Measurements from ENCODE around the gene SPRING1.

DNA sequence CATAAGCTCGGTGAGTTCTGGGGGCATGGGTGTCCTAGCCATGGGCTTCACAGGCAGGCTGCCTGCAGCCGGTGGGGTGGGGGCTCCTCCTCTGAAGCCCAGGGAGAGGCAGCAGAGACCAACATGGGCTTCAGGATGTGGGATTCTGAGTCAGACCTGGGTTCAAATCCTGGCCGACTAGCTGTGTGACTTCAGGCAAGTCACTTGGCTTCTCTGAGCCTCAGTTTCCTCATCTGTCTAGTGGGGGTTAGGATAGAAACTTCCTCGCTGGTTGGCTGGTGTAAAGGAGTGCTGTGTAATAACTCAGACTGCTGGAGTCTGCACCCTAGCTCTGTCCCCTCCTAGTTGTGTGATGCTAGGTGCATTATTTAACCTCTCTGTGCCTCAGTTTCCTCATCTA, 12.4 kb upstream of the SPRING1 start:
- TF ChIP-seq CTCF (IDR thresholded peaks at IDR 0.05; ENCODE audit: low read depth, low read length, missing input control), result no peak
- no peak for TF ChIP-seq MAX (IDR thresholded peaks at IDR 0.05)
- TF ChIP-seq, protein P1, sequence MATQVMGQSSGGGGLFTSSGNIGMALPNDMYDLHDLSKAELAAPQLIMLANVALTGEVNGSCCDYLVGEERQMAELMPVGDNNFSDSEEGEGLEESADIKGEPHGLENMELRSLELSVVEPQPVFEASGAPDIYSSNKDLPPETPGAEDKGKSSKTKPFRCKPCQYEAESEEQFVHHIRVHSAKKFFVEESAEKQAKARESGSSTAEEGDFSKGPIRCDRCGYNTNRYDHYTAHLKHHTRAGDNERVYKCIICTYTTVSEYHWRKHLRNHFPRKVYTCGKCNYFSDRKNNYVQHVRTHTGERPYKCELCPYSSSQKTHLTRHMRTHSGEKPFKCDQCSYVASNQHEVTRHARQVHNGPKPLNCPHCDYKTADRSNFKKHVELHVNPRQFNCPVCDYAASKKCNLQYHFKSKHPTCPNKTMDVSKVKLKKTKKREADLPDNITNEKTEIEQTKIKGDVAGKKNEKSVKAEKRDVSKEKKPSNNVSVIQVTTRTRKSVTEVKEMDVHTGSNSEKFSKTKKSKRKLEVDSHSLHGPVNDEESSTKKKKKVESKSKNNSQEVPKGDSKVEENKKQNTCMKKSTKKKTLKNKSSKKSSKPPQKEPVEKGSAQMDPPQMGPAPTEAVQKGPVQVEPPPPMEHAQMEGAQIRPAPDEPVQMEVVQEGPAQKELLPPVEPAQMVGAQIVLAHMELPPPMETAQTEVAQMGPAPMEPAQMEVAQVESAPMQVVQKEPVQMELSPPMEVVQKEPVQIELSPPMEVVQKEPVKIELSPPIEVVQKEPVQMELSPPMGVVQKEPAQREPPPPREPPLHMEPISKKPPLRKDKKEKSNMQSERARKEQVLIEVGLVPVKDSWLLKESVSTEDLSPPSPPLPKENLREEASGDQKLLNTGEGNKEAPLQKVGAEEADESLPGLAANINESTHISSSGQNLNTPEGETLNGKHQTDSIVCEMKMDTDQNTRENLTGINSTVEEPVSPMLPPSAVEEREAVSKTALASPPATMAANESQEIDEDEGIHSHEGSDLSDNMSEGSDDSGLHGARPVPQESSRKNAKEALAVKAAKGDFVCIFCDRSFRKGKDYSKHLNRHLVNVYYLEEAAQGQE (IDR thresholded peaks at IDR 0.05), result no peak
- TF ChIP-seq TAF1 (conservative IDR thresholded peaks at IDR 0.05), result no peak
- TF ChIP-seq RXRA (IDR thresholded peaks at IDR 0.05), result no peak
- TF ChIP-seq JUND (IDR thresholded peaks at IDR 0.05), result no peak
- TF ChIP-seq EGR1 (IDR thresholded peaks at IDR 0.05; ENCODE audit: low read depth in 2 of 2), result no peak
- TF ChIP-seq, protein P2, sequence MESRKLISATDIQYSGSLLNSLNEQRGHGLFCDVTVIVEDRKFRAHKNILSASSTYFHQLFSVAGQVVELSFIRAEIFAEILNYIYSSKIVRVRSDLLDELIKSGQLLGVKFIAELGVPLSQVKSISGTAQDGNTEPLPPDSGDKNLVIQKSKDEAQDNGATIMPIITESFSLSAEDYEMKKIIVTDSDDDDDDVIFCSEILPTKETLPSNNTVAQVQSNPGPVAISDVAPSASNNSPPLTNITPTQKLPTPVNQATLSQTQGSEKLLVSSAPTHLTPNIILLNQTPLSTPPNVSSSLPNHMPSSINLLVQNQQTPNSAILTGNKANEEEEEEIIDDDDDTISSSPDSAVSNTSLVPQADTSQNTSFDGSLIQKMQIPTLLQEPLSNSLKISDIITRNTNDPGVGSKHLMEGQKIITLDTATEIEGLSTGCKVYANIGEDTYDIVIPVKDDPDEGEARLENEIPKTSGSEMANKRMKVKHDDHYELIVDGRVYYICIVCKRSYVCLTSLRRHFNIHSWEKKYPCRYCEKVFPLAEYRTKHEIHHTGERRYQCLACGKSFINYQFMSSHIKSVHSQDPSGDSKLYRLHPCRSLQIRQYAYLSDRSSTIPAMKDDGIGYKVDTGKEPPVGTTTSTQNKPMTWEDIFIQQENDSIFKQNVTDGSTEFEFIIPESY (IDR thresholded peaks at IDR 0.05), result no peak
